GM21381 (cell line): Measurements from ENCODE around the gene TMX4.
"Not testable (repeated sequence)": the region's sequence is repeated elsewhere in the genome, so short reads cannot be mapped to it uniquely, and the experiment has no call there.

Experiments
- ATAC-seq: cut with Tn5 transposase; IDR thresholded peaks from one replicate; pipeline ENCODE4 v1.9.1; 2021; ENCODE audit warnings: mild to moderate bottlenecking, moderate library complexity; ENCODE audit not compliant: unreplicated experiment

The TMX4 gene

DNA sequence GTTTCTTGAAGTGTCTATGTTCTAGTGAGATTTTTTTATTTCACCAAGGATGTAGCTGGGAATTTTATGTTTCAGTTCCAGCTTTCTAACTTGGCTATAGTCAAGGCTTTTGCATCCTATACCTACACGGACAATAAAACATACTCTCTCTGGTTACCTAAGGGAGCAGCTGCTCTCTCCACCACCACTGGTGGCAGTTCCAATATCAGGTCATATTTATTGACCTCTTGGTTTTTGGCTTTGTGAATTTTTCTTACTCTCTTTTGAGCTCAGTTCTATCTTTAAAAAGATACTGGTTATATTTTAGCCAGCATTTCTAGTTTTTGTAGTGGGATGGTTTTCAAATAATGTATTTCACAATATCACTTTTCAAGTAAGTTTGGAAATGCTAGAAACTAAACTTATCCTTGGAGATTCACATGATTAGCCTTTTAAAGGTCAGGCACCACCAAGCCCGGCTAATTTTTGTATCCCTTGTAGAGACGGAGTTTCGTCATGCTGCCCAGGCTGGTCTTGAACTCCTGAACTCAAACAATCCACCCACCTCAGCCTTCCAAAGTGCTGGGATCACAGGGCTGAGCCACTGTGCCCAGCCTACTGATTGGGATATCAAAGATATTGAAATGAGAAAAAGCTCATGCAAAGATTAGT lies 44.7 kb downstream of the TMX4 start:
- no peak for ATAC-seq

DNA sequence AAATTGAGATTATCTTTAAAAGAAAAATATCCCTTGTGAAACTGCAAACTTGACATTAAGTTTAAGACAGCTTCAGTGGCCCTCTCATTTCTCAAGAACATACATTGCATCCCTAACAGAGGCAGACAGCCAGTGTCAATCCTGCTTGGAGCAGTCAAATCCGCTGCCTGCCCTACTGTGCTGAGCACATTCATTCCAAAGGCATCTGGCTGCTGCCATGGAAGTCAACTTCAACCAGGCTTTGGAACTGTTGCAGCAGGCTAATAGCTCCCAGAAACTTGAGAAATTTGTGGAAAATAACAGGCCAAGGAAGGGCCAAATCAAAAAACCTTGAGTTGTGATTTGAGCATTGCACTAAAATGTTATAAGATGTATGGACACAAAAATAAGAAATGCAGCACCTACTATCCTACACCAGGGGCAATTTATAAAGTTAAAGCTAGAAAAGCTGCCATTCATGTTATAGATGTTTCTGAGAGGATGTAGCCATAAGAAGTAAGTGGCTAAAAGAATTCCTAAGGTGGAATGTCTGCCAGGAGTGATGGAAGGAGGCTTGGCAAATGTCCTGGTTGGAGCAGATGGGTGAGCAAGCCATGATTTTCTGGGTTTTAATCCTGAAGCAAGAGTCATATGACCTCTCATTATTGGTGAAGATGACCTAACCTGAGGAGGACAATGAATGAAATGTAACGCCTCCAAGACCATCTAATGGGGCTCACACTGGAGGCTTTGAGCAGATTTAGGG lies 47.9 kb downstream of the TMX4 start:
- ATAC-seq: no peak

DNA sequence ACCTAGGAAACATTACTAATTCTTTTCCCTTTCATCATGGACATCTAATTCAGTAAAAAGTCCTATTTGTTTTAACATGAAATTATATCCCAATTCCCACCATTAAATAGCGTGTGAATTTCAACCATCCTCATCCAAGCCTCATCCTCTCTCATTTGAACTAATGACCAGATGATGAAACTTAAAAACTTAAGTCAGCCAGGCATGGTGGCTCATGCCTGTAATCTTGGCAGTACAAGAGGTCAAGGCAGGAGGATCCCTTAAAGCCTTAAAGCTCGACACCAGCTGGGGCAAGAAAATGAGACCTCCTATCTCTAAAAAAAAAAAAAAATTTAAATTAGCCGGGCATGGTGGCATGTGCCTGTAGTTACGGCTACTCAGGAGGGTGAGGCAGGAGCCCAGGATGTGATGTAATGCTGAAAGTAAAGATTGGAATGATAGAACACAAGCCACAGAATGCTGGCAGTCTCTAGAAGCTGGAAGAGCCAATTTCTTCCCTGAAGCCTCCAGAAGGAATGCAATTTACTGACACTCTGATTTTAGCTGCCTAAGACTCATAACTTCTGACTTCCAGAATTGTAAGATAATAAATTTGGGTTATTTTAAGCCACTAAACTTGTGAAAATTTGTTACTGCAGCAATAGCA lies 52.2 kb downstream of the TMX4 start:
- ATAC-seq: no peak

DNA sequence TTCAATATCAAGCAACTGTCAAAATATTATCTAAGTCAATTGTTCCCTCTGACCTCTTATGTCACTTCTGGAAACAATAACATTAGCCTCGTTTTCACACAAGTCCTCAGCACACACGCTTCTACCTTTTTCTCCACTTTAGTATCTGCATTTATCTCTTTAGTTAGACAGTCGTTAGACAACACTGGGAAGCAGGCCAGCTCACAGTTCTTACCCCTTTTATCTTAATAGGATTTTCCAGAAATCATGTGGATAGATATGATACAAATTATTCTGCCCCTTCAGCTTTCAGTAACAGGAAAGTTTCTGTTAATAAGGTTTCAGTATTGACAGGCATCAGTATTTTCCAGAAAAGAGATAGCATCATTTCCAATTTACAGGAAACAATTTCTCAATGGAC lies 53.4 kb downstream of the TMX4 start:
- ATAC-seq: no peak

DNA sequence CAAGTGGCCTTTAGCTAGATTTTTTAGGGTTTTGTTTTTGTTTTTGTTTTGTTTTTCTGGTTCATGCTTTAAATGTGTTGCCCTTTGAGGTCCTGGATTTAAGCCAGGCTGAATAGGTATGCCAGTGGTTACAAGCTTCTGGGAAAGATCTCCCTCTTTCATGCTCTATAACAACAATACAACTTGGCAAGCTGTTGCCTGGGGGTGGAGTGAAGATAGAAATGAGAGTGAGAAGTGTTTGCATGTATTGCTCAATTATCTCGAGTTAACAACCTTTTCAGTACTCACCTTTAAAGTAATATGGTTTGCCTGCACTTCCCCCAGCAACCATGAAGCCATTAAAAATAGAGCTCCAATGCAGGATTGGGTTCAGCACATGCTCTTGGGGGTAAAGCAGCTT lies 60.1 kb downstream of the TMX4 start:
- no peak for ATAC-seq

DNA sequence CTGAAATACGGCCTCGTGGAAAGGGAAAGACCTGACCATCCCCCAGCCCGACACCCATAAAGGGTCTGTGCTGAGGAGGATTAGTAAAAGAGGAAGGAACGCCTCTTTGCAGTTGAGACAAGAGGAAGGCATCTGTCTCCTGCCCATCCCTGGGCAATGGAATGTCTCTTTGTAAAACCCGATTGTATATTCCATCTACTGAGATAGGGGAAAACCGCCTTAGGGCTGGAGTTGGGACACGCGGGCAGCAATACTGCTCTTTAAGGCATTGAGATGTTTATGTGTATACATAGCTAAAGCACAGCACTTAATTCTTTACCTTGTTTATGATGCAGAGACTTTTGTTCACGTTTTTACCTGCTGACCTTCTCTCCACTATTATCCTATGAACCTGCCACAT lies 63.0 kb downstream of the TMX4 start:
- ATAC-seq: not testable (repeated sequence)

DNA sequence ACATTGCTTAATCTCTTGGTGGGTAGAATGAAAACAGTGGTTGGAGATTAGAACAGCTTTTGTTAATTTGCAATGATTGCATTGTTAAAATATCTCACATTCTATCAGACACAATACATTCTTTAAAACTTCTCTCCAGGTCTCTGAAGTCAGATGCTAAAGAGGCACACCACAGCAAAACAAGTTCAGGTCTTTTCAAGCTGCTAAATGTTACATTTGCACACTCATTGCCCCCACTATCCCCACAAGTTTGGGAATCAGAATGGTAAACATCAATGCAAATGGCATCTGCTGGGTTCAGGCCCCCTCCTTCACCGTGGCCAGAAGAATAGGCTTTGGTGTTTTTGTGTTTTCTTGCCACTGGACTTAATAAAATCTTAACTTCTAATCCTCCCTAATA lies 69.2 kb downstream of the TMX4 start:
- no peak for ATAC-seq

DNA sequence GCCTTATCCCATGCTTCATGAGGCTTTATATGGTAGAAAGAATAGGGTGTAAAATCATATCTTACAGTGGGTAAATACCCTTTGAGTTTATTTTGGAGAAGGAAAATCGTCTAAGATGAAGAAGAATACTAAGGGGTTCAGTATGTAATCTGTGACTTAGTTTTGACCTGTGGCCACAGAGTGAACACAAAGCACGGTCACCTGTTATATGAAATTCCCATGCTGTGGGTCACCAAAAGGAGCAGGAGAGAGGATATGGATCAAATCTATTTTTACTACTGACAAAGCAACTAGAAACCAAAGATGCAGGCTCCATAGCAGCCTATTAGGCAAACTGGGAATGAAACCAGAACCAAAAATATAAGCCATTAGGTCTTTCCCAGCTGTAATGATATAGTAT lies 75.7 kb downstream of the TMX4 start:
- no peak for ATAC-seq

DNA sequence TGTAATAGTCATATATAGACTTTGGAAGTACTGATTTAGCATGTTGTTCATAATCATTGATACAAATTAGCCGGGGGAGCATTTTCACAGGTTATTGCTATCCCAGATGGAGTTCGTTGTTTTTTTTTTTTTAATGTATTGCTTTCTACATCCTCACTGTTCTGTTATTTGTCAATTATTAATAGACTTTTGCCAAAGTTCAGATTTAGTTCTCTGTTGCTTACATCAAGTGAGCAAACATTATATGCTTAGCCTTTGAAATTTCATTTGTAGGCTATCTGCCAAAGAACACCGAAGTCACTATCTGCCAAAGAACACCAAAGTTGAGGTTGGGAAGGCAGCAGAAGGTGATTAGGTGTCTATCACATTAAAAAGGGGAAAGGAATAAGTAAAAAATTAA lies 79.2 kb downstream of the TMX4 start, which contains the start of gene HAO1:
Gene HAO1 (minus strand): TSS at position 118 of the 400 bp plus-strand sequence. CDS start 36 bp downstream, at position 82.
- ATAC-seq: no peak

DNA sequence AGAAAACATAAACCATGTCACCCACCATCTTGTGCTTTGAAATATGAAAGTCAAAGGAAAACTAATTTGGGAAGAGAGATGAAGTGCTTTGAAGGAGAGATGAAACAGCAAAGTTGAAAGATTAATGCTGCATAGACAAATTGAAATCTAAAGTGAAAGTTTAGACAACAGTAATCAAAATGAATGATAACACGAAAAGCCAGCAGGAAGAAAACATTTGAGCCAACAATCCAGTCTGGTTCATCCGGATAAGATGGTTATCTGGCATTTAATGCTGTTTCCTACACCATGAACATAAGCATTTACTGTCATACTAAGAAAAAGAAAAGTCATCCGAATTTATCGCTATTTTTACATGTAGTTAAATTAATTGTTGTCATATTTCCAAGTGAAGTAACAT lies 79.9 kb downstream of the TMX4 start:
- no peak for ATAC-seq

DNA sequence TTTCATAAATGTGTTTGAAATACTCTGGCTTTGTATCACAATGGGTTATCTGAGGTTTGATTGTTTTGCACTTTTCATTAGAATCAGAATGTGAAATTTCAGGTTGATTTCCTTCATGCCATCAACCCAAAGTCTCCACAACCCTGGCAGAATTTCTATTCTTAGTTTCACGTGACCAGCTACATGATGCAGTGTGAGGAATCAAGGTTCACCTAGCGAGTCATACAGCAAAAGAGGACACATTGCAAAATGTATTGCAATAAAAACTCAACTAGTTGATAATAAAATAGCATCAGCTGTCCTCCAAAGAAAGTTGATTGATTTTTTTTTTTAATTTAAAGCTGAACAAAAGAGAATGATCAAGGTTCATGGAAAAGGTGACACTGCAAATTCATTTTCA lies 81.5 kb downstream of the TMX4 start:
- ATAC-seq: no peak

DNA sequence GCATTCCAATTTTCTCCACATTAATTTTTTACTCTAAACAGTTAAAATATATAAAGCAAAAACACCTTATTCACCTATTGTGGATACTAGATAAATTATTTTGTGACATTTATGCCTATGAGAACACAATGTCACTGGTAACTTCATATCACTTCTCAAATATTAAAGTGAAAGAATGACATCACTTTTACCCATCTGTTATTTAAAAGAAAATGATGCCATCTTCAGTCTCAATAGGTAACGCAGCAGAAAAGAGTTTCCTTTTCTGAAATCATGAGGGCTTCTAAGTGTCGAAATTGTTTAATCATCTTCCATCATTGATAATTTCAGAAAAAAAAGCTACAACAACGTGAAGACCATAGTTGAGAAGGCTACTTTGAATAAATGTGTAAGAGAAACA lies 82.2 kb downstream of the TMX4 start:
- no peak for ATAC-seq

DNA sequence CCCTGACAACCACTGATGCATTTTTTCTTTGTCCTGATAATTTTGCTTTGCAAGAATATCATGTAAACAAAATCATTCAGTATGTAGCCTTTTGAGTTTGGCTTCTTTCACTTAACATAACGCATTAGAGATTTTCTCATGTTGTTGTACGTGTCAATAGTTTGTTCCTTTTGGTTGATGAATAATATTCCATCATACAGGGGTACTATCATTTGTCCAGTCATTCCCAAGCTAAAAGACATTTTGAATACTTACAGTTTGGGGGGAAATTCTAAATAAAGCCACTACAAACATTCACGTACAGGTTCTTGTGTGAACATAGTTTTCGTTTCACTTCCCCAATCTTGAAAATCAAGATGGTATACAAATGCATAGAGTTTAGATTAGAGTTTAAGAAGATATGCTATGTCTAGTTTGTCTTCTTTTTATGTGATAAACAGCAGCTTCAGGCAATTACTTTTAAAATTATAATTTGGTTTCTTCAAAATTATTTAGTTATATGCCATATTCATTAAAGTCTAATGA lies 84.5 kb downstream of the TMX4 start:
- no peak for ATAC-seq

DNA sequence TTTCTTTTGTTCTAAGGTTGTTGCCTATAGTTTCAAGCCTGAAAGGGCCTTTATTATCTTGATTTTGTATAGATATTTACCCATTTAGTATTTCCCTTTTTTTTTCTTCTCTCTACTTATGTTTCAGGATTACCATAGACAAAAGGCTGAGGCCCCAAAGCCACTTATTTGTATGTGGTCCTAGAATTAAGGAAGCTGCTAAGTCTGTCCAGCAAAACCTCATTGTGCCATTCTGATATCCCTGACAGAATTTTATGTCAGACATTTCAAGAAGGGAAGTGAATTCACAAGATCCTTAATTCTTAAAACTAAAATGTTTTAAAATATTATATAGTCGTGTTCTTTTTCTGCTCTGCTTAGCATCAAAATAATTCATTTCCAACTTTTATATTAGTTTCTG lies 86.2 kb downstream of the TMX4 start:
- ATAC-seq: no peak

DNA sequence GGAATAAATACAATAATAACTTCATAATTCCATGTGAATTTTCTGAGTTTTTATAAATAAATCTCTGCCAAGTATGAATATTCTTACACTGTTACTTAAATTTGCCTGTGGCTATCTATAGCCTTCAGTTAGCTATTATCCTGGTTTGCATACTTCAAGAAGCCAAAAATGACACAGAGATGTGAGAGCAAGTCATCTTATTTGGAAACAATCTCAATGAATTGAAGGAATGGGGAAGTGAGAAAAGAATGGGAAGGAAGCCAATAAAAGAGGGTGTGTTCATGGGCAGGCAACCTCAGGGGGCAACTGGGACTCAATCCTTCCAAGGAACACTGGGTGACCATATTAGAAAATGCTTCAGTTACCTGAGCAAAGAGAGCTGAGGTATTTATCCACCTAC lies 89.2 kb downstream of the TMX4 start:
- no peak for ATAC-seq
